HG03135 (cell line): ENCODE results near the gene LLGL2.
A peak's percentile ranks its signal among the peaks of the same experiment; 100 is the strongest.
"Not testable (repeated sequence)": the region's sequence is repeated elsewhere in the genome, so short reads cannot be mapped to it uniquely, and the experiment has no call there.

Experiments
- ATAC-seq: cut with Tn5 transposase; IDR thresholded peaks from one replicate; pipeline ENCODE4 v1.9.1; 2021; ENCODE audit warnings: mild to moderate bottlenecking, moderate library complexity; ENCODE audit not compliant: unreplicated experiment

LLGL2 gene

GRCh38 chr17:75589012-75589918 is 63.8 kb downstream of the LLGL2 start:
- ATAC-seq, result peak; percentile 73

GRCh38 chr17:75589919-75590303 is 64.4 kb downstream of the LLGL2 start:
- no peak for ATAC-seq

- ATAC-seq, result no peak
These were observed 64.8 kb downstream of the LLGL2 start for GRCh38 chr17:75590314-75590761.

- ATAC-seq, result no peak
These were observed 65.6 kb downstream of the LLGL2 start for GRCh38 chr17:75590849-75591721.

GRCh38 chr17:75591722-75592302 is 66.3 kb downstream of the LLGL2 start:
- no peak for ATAC-seq

GRCh38 chr17:75592348-75593020 is 67.0 kb downstream of the LLGL2 start:
- no peak for ATAC-seq

- not testable (repeated sequence) for ATAC-seq
These were observed 67.9 kb downstream of the LLGL2 start for GRCh38 chr17:75593430-75593829.

GRCh38 chr17:75594499-75595283 is 69.2 kb downstream of the LLGL2 start:
- no peak for ATAC-seq

- no peak for ATAC-seq
These were observed 69.9 kb downstream of the LLGL2 start for GRCh38 chr17:75595284-75595919.

GRCh38 chr17:75595920-75596313 is 70.4 kb downstream of the LLGL2 start:
- no peak for ATAC-seq

GRCh38 chr17:75596320-75597087 is 71.0 kb downstream of the LLGL2 start:
- no peak for ATAC-seq

GRCh38 chr17:75601057-75601987 is 75.8 kb downstream of the LLGL2 start:
- ATAC-seq, result no peak

- no peak for ATAC-seq
These were observed 77.1 kb downstream of the LLGL2 start for GRCh38 chr17:75602644-75603043.

GRCh38 chr17:75603123-75603522 is 77.6 kb downstream of the LLGL2 start:
- no peak for ATAC-seq

- no peak for ATAC-seq
These were observed 78.7 kb downstream of the LLGL2 start for GRCh38 chr17:75604034-75604695.

GRCh38 chr17:75605790-75606189 is 80.3 kb downstream of the LLGL2 start:
- no peak for ATAC-seq

GRCh38 chr17:75607086-75607485 is 81.6 kb downstream of the LLGL2 start:
- no peak for ATAC-seq
